ENCODE measurements around the gene PUM2.
A peak's percentile ranks its signal among the peaks of the same experiment; 100 is the strongest.
"Not testable (repeated sequence)": the region's sequence is repeated elsewhere in the genome, so short reads cannot be mapped to it uniquely, and the experiment has no call there.

The PUM2 gene

DNA sequence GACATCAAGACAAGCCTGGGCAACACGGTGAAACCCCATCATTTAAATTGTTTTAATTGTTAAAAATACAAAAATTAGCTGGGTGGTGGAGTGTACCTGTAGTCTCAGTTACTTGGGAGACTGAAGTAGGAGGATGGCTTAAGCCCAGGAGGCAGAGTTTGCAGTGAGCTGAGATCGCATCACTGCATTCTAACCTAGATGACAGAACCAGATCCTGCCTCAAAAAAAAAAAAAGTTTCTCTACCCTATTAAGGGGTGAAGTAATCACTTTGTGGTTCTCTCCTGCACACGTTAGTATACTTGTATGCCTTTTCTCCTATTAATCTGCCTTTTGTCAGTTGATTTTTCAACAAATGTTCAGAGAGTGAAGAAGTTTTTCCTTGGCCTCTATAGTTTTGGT is 18.1 kb upstream of the PUM2 start:
- no peak for DNase-seq (ENCODE audit: low read depth)

DNA sequence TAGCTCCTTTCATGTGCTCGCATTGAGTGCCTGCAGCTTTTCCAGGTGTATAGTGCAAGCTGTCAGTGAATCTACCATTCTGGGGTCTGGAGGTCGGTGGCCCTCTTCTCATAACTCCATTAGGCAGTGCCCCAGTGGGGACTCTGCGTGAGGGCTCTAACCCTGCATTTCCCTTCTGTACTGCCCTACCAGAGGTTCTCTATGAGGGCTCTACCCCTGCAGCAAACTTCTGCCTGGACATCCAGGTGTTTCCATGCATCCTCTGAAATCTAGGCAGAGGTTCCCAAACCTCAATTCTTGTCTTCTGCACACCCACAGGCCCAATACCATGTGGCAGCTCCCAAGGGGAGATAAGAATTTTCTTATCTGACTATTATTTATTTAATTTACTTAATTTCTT is 17.3 kb upstream of the PUM2 start:
- DNase-seq (ENCODE audit: low read depth) = not testable (repeated sequence)

DNA sequence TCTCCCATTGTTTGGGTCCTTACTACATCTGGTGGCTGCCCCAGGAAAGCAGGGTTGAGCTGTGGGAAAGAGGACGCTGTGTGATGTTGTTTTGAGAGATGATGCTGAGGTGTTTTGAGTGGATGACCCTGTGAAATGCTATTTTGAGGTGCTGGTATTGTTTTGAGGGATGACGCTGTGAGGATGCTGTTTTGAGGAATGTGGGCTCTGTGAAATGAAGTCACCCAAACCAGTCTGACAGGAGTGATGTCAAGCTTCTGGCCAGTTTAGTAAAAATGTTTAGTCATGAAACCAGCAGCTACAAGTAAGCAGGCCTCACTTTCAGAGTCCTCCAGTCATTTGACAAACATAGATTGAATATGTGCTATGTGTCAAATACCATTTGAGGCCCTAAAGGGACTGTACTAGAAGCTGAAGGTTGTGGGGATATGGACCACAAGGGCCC is 16.1 kb upstream of the PUM2 start:
- no peak for DNase-seq (ENCODE audit: low read depth)

DNA sequence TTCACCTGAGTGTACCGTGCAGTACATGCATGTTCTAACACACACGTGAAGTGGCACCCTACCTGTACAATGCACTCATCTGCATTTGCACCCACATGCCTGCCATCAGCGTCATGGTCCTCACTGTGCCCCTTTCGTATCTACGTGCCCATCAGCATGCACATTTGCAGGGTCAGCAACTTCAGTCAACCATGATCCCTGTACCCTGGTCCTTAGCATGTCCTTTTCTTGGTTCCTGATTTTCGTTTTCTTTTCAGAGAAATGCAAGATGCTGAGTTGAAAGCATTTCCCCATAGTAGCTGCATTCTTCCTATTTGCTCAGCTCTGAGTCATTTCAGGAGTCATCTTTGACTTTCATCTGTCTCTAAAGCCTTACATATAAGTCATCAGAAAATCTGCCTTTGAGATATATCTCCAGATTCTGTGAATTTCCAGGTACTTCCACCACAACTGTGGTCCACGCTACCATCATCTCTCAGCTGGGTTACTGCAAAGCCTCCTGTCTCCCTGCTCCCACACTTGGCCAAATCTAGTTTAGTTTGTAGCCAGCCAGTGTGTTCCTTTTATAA is 14.7 kb upstream of the PUM2 start:
- DNase-seq (ENCODE audit: low read depth) = no peak

DNA sequence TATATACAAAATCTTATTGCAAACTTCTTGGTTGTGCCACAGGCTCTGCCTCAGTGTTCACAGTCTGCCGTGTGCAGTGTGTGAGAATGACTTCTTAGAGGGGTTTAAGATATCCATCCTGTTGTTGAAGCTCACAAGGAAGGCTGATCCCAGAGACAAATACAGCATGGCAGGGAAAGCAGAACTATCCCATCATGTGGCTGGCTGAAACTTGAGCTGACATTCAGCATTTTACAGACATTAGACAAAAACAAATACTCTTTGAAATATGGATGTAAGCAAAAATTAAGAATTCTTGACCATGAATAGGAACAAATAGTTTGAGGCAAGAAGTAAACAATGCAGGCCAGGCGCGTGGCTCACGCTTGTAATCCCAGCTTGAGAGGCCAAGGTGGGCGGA is 12.9 kb upstream of the PUM2 start:
- DNase-seq (ENCODE audit: low read depth) = no peak

DNA sequence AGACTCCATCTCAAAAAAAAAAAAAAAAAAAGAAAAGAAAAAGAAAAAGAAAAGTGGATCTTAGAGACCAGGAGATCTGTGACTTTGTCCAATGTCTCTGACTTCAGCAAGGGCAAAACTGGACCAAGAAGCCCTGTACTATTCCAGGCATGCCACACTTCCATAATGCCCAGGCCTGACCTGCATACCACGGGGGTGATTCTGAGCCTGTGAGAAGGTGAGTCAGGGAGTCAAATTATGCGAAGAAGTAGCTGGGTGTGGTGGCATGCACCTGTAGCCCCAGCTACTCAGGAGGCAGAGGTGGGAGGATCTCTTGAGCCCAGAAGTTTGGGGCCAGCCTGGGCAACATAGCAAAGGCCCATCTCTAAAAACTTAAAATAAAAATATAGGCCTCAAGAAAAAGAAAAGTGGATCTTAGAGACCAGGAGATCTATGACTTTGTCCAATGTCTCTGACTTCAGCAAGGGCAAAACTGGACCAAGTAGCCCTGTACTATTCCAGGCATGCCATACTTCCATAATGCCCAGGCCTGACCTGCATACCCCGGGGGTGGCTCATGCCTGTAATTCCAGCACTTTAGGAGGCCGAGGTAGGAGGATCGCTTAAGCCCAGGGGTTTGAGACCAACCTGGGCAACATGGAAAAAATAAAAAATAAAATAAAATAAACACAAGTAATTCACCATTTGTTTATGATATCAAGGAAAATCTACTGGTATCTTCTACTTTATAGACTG is 12.2 kb upstream of the PUM2 start:
- no peak for DNase-seq (ENCODE audit: low read depth)

DNA sequence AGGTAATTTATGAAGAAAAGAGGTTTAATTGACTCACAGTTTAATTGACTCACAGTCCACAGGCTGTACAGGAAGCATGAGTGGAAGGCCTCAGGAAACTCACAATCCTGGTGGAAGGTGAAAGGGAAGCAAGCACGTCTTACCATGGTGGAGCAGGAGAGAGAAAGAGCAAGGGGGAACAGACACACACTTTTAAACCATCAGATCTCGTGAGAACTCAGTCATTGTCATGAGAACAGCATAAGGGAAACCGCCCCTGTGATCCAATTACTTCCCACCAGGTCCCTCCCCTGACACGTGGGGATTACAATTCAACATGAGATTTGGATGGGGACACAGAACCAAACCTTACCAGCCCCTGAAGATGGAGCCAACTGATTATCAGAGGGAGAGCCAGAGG is 11.2 kb upstream of the PUM2 start:
- DNase-seq (ENCODE audit: low read depth) = no peak

DNA sequence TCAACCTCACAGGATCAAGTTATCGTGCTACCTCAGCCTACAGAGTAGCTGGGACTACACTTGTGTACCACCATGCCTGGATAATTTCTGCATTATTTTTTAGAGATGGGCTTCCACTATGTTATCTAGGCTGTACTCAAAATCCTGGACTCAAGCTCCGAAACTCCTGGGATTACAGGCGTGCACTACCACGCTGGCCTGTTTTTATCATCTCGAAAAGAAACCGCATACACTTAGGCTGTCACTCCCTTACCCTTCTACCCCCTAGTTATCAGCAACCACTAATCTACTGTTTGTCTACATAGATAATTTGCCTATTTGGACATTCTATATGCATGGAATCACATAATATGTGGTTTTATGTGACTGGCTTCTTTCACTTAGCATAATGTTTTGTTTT is 8.5 kb upstream of the PUM2 start:
- no peak for DNase-seq (ENCODE audit: low read depth)

DNA sequence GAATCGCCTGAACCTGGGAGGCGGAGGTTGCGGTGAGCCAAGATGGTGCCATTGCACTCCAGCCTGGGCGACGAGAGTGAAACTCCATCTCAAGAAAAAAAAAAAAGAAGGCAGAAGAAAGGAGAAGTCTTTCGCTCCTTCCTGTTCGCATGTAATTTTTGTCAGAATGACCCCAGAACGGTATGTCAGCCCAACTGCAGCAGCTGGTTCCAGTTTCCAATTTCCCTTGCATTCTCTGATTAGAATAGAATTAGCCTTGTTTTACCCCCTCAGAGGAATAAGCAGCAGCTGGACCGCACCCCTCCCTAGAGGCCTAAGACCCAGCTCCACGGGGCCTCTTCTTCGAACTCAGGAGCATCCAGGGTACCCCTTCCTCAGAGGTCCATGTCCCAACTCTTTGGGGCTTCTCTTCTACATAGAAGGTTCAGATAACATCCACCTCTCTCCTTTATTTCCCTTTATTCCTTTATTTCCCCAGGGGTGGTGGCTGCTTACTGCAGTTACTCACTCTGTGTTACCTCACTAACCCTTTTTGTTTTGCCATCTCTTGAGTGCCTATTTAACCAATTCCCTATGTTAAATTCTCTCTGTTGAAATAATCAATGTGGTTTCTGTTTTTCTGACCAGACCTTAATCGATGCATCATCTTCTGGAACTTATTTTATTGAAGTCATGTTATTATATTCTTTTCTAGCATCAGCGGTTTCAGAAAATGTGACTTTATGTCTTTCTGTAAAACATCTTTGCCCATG is 7.2 kb upstream of the PUM2 start:
- DNase-seq (ENCODE audit: low read depth) = no peak

DNA sequence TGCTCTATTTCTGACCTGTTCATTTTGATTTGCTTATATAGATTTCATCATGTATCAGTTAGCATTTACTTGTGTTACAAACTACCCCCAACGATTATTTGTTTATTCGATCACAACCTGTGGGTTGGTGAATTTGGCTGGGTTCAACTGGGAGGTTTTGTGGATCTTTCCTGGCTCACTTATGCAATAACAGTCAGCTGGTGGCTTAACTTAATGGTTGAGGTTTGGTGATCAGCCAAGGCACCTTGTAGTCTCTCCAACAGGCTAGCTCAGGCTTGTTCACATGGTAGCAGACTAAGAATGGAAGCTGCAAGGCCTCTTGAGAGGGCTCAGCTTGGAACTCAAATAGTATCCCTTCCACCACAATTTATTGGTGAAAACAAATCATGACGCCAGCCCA is 5.4 kb upstream of the PUM2 start:
- no peak for DNase-seq (ENCODE audit: low read depth)

DNA sequence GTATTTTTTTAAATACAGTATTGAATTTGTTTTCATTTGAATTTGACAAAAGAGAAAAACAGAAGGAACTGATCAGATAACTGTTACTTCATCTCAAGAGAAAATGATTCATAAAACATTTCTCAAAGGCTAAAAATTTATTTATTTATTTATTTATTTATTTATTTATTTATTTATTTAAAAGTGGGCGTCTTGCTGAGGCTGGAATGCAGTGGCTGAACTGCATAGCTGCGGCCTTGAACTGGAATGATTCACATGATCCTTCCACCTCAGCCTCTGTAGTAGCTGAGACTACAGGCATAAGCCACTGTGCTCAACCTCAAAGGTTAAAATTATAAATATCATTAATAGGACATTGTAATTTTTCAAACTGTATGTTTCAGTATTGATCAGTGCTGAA is 4.5 kb upstream of the PUM2 start:
- DNase-seq (ENCODE audit: low read depth) = no peak

DNA sequence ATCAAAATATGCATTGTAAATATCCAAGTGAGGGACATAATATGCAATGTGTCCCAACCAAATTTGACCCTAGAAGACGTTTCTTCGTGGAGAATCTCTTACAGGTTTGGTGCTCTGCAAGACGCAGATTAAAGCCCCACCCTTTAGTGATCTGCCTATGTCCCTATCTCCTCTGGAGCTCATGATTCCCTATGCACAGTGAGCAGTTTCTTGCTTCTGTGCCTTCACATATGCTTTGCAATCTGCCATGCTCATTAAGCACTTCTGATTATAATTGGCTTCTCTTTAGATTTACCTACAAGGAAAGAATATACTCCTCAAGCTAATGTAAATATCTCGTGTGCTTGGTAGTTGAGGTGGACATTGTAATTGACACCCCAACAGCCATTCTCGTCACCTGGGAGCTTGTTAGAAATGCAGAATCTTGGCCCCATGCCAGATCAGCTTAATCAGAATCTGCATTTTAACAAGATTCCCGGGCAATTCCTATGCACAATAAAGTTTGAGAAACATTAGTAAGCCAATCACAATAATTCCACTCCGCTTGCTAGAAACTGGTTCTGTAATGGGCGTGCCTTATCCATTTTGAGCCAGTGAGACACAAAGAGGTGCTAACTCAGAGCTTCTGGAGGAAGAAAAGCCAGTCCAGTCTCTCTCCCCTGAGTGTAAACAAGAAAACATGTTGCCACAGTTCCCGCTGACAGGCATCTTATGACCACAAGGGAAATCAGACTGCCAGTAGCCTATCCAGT is 2.8 kb upstream of the PUM2 start:
- DNase-seq (ENCODE audit: low read depth) = no peak

DNA sequence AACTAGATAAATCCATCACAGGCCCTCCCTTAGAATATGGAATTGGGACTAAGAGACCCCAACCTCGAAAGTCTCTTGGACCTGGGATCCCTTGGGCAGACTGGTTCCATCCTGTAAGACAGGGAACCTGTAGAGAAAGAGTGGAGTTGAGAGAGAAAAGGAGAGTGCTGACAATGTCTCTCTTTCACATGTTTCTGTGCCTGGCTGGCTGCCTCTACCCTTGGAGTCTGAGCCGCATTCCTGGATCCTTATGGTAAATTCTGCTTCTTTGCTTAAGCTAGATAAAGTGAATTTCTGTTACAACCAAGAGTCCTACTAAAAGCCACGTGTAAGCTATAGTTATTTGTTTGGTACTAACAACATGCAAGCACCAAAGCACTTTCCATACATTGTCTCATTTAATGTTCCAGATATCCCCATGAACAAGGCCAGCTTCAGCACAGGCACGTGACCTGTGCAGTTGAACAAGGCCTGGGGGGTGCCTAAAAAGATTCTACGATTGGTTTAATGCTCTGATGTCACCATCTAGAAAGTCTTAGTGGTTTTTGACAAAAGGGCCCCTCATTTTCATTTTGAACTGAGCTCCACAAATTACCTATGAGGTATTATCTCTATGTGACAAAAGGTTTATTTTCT is 2.1 kb upstream of the PUM2 start:
- DNase-seq (ENCODE audit: low read depth) = no peak

DNA sequence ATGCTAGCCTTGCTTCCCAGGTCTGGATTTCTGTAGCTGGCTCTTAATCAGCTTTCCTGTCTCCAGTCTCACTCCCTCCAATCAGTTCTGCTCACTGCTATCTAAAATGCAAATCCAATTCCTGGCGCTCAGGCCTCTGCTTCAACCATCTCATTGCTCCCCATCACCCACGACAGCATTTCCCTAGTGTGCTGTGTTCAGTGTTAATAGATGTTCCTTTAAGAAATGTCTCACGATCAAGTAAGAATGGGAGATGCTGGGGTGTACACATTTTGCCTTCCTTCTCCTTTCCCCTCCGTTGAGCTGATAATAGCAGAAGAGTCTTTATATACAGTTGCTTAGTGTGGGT is 1.6 kb upstream of the PUM2 start:
- DNase-seq (ENCODE audit: low read depth) = no peak

DNA sequence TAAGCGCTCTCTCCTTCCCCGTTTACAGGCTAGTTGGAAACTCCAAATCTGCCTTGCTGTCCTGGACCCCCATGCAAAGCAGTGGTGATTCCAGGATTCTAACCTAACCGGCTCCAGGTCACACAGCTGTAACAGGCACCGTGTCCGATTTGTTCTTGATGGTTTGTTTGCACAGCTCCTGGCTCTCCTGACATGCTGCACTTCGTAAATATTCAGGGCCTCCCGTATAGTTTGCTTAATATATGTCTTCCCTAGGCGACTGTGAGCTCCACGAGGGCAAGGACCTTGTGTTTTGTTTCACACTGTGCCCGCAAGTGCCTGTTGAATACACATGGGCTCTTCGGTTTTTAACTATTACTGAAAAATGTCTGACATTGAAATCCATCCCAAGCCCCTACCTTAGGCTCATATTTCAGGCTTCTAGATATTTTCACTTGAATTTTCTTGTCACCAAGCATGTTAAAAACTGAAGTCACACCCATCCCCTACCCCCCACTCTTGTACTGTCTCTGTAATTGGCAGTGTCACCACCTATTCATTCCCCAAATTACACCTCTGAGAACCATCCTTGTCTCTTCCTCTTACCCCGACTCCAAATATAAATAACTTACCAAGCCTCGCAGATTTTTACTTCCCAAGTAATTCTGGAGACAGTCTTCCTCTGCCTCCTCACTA is 1.0 kb upstream of the PUM2 start:
- DNase-seq (ENCODE audit: low read depth) = no peak

DNA sequence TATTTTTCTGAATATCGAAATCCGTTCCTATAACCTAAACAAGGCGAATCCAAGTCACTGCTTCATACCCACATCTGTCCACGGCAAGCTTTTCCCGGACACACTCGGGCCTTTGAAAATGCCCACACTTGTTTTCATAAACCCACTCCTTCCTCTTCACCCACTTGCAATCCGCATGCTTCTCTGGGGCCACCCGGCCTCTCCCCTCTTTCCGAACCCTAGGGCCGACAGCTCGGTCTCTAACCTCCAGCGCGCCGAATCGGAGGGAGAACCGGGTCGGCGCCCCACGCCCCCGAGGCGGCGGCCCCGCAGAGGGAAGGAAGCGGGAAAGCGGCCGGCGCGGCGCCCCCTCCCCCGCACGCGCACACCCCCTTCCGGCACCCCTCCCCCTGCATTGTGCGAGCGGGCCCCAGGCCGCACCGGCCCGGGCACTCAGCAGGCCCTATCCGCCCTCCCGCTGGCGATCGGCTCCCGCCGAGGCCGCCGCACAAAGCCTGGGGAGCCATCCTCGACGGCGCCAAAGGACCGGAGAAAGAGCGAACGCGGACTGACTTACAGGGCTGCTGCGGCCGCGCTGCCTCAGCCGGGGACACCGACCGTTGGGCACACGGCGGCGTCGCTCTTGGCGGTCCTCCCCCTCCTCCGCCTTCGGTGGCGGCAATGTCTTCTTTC is 467 bp downstream of the PUM2 start:
- DNase-seq (ENCODE audit: low read depth) = peak; percentile 41

DNA sequence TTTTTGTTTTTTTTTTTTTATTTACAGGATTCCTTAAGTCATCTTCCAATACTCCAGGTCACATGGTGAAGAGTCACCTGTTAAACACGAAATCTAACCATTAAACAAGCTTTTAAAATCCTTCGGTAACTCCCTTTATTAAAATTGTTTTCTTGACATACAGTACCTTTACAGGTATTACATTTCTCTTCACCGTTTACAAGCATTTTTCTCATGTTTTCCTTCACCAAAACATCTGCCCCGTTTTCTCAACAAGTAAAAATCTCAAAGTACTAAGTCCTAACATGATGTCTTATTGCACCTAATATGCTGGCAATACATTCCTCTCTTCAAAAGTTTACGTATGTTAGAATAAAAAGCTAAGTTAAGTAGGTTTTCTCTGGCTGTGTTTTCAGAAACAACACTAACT is 1.1 kb downstream of the PUM2 start:
- DNase-seq (ENCODE audit: low read depth) = no peak

DNA sequence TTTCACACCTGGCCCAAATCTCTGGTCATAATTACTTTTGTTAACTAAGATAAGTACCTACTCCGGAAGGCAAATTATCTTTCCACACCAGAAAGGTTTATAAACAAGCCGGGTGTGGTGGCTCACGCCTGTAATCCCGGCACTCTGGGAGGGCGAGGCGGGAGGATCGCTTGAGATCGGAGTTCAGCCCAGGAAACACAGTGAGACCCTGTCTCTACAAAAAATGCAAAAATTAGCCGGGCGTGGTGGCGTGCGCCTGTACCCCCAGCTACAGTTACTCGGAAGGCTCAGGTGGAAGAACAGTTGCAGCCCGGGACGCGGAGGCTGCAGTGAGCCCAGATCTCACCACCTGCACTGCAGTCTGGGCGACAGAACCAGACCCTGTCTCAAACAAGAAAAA is 2.1 kb downstream of the PUM2 start:
- DNase-seq (ENCODE audit: low read depth) = peak; percentile 8

DNA sequence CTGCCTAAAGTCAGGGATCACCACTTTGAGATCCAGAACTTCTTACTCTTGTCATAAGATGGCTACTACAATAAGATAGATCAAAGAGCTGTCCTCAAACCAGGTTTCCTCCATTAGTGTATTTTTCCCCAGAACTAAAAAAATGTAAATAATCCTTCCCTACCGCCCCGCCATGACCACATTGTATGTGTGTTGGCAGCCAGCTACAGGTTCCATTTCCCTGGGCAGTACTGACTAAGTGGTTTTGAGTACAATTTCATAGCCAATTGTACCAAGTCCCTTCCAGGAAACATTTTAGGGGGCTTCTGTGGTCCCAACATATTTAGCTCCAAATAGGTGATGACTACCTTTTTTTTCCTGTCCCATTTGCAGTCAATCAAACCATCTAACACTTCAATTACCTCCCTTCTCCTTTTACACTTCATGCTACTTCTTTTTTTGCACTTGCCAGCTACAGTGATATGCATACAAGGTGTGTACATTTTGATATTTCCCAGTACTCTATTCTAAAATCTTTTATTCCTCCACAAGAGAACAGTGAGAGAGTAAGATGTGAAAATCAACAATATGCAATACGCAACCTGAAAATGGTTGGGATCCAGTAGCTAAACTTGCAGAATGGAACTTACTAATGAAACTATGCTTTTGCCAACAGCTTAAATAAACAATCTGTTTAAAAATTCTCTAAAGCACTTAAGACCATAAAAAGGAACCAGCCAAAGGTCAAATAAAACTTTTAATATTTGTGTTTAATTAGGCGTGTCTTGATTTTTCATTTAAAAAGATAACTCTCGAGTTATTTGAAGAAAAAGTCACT is 3.9 kb downstream of the PUM2 start:
- DNase-seq (ENCODE audit: low read depth) = no peak

DNA sequence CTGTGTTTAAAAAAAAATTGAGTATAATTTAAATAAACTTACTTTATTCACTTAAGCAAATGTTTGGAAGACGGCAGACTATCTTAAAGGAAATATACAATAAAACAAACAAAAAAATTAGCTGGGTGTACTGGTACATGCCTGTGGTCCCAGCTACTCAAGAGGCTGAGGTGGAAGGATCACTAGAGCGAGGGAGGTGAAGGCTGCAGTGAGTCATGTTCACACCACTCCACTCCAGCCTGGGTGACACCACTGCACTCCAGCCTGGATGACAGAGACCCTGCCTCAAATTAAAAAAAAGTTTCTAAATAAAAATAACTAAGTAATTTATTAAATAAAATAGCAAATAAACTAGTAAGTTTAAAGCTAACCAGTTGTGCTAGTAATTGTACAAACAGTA is 7.5 kb downstream of the PUM2 start:
- DNase-seq (ENCODE audit: low read depth) = no peak
